Iris pigment epithelial cell (primary cell): ENCODE results near the gene ILKAP.

ENCODE experiments used
- DNase-seq: peaks from one replicate; pipeline ENCODE4 v3.0.0-alpha.2; 2011; ENCODE audit warnings: low read depth

Gene ILKAP

DNA sequence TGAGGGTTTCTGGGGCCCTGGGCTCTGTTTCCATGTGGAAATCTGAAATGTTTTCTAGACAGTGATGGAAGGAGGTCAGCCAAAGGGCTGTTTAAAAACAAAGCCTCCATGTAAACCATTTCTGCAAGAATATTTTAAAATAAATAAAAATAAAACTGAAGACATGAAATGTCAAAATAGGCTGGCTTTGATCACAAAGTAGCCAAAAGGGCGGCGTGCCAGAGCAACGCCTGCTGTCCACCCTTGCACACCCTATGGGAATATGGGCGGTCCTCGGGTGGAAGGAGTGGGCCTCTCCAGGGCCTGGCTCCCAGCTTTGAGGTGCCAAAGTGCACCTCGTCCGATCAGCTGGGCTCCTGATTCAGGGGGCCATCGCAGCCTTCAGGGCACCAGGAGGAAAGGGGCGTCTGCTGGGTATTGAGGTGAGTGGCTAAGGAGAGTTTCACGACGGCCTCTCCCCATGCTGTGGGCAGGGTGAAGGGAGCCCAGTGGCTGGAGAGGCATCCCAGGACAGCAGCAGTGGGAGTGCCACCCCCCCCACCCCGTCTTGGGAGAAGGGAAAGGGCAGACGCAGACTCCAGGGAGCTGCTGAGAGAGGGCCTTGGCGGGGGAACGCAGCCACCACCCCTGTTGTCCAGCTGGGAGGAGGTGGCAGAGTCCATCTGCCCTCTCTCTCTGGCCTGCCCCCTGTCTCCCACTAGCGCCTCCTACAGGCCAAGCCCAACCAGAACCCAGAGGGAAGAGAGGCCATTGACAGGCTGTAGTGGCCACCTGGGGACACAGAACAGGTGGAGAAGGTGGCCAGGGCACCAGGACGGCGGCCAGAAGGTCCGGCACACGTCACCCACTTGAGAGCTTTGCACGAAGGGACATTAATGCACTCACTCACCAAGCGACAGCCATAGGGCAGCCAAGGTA lies 50.5 kb downstream of the ILKAP start:
- no peak for DNase-seq

GRCh38 chr2:238151628-238152235 lies 51.8 kb downstream of the ILKAP start:
- no peak for DNase-seq

DNA sequence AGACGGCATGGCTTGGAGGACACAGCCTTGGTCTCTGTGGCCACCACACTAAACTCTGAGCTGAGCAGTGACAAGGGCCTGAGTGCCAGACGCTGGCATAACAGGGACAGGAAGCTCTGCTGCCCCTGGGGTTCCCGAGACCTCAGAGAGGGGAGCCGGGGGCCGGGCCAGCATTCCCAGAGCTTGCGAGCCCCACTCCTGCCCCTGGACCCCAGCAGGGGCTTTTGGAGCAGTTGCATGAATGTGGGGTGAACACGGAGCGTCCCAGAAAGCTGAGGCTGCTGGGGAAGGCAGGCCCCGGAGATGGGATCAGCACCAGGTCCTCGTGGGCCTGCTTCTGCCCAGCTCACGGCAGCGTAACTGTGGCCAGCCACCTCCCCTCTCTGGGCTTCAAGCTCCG lies 52.3 kb downstream of the ILKAP start:
- DNase-seq = no peak

- no peak for DNase-seq
Observed at GRCh38 chr2:238150686-238151085, 52.8 kb downstream of the ILKAP start.

GRCh38 chr2:238149841-238150572 lies 53.5 kb downstream of the ILKAP start:
- DNase-seq = no peak

GRCh38 chr2:238148981-238149380 lies 54.5 kb downstream of the ILKAP start:
- DNase-seq = no peak

GRCh38 chr2:238146884-238147544 lies 56.5 kb downstream of the ILKAP start:
- DNase-seq = no peak

DNA sequence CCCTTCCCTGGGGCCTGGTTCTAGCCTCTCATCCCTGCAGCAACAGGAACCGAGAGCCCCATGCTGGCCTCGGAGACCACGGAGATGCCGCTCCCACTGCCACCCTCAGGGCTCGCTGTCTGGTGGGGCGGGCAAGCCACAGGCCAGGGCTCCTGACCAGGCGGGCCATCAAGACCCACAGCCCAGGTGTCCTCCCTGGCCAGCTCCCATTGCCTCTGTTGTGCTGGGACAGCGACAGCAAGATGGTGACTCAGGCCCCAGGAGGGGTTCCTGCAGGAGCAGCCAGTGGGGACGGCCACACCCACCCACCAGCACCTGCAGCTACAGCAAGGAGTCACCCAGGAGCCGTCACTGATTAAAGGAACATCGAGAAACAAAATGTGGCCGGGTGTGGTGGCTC lies 57.6 kb downstream of the ILKAP start:
- no peak for DNase-seq

GRCh38 chr2:238145046-238145445 lies 58.4 kb downstream of the ILKAP start:
- no peak for DNase-seq

DNA sequence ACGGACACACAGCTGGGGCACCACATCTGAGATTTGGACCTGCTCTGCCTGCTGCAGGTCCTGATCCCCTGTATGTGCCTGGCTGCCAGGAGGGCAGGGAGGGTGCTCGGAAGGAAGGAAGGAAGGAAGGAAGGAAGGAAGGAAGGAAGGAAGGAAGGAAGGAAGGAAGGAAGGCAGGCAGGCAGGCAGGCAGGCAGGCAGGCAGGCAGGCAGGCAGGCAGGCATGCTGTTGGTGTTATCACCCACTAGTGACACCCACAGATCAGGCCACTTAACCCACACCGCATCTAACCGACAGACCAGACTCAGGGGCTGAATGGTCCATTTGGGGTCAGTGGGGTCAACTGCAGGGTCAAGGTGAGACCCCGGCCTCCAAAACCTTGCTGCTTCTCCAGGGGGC lies 59.2 kb downstream of the ILKAP start:
- DNase-seq = no peak

DNA sequence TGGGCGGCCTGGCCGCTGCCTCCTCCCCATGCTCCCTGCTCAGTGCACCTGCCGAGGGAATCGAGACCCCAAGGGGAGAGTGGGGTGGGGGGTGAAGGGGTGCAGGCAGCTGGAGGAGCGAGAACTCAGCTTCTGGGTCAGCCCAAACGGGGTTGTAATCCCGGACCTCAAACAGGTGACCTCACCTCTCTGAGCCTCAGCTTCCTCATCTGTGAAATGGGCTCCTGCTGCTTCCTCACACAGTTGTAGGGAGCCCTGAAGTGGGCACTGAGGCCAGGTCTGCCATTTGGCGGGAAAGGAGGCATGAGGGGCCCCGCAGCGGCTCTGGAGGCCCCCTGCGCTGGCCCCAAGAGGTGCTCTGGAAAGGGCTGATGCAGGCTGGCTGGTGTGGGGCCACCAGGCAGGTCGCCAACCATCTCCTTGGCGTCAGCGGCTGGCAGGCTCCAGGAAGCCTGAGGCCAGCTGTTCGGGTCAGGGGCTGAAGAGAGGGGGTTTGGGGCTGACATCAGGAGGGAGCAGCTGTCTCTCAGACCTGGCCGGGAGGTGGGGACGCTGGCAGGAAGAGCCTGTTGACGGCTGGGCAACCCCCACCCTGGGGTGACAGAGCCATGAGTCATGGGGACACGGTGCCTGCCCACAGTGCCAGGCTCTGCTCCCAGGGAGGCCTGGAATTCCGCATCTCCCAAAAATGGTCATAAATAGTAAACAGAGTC lies 60.1 kb downstream of the ILKAP start:
- no peak for DNase-seq

DNA sequence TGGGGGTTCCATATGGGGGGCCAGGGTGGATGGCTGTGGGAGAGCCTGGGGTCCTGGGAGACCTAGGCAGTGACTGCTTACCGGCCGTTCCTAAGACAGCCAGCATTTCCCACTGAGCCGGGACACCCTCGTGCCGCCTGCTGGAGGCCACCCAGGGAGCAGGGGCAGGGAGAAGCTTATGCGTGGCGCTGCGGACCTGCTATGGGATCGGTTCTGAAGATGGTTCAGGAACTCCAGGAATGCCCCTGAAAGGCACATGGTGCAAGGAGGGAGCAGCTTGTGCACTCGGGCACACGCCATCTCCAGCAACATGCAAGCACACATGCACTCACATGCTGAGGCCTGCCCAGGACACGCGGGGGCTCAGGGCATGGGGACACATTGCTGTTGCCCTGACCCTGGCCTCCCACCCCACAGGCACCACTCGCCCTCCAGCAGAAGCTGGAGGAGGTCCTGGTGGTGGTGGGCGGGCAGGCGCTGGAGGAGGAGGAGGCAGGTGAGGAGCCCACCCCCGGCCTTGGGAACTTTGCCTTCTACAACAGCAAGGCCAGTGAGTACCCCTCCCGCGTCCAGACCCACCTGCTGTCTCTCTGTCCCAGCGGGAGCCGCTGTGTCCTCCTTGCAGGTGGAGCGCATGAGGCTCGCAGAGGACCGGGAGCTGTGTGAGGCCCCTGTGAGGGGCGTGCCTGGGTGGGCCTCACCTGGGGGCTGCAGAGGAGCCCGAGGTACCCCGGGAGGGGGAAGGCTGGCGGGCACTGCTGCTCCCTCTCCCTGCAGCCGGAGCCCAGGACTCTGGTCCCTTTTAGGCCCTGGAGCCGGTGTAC lies 60.9 kb downstream of the ILKAP start:
- DNase-seq = no peak

- DNase-seq = no peak
Observed at GRCh38 chr2:238141541-238142318, 61.8 kb downstream of the ILKAP start.

GRCh38 chr2:238140721-238141540 lies 62.6 kb downstream of the ILKAP start:
- DNase-seq = no peak

DNA sequence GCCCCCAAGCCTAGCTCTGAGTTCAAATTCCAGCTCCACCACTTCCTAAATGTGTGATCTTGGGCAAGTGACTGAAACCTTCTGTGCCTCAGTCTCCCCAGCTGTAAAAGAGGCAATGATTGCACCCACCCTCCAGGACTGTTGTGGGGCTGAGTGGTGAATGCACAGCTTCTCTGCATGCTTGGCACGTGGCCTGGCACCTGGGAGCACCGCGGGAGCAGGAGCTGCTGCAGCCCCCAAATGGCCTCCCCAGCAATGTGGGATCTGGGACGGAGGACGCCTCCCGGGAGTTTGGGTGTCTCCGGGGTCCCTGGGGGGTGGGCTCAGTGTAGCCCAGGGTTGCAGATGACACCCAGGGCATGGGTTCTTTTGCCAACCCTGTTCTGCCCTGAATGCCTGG lies 63.5 kb downstream of the ILKAP start:
- DNase-seq = no peak

DNA sequence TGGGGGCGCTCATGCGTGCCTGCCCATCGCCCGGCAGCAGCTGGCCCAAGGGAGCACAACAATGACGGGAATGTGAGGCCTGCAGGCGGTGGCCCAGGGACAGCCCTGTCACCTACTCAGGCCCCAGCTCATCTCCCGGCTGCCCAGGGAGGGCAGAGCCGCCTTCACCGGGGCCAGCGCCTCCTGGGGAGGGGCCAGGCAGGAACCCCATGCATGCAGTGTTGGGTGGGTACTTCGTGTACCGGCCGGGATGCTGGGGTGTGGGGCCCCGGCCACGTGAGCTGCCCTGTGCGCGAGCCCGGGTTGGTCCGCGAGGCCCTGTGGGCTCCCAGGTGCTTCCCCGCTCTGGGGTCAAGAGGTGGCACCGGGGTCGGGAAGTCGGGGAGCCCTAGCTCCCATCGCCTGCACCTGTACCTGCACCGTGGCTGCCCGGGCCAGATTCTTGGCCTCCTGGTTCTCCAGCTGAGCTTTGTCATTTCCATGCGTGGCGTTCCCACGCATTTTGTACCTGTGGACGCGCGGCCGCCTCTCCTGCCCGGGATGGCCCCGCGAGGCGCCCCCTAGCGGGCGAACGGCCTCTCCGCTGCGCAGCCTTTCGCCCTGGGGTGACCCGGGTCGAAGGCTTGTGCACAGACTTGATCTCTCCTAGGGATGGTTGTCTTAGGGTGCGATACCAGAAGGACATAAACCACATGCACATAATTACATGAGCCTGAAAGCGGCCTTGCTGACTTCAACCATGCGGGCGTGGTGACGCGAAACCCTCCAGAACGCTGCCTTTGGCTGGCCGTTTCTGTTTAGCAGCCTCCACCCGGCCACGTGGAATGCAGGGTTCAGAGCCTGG lies 64.1 kb downstream of the ILKAP start:
- DNase-seq = no peak

- DNase-seq = no peak
Observed at GRCh38 chr2:238138331-238139195, 64.9 kb downstream of the ILKAP start, which contains the start of gene KLHL30. Gene KLHL30 (plus strand): TSS chr2:238138668. CDS start chr2:238140755, 2,087 bp downstream.
